Activated T-cell treated with anti-CD3 and anti-CD28 coated beads for 4 hours (primary cell): ENCODE measurements around the gene GNS.

Experiments used
- DNase-seq: peaks from one replicate; pipeline ENCODE4 v3.0.0-alpha.2; 2020

GNS gene

GRCh38 chr12:64735442-64735841 is 23.8 kb downstream of the GNS start:
- no peak for DNase-seq

GRCh38 chr12:64733857-64734256 is 25.3 kb downstream of the GNS start:
- no peak for DNase-seq

- DNase-seq, result no peak
These were observed 27.5 kb downstream of the GNS start for GRCh38 chr12:64731683-64732082.

- DNase-seq, result no peak
These were observed 28.6 kb downstream of the GNS start for GRCh38 chr12:64730588-64730969.

GRCh38 chr12:64729909-64730587 is 29.2 kb downstream of the GNS start:
- DNase-seq, result no peak

- no peak for DNase-seq
These were observed 34.9 kb downstream of the GNS start for GRCh38 chr12:64724201-64724745.

- no peak for DNase-seq
These were observed 35.6 kb downstream of the GNS start for GRCh38 chr12:64723630-64724029.

GRCh38 chr12:64722835-64723234 is 36.4 kb downstream of the GNS start:
- DNase-seq, result no peak

- DNase-seq, result no peak
These were observed 38.3 kb downstream of the GNS start for GRCh38 chr12:64720884-64721283.

GRCh38 chr12:64718649-64719048 is 40.6 kb downstream of the GNS start:
- DNase-seq, result no peak

GRCh38 chr12:64716839-64717455 is 42.3 kb downstream of the GNS start:
- no peak for DNase-seq

GRCh38 chr12:64716371-64716770 is 42.8 kb downstream of the GNS start:
- no peak for DNase-seq

- DNase-seq, result no peak
These were observed 44.6 kb downstream of the GNS start for GRCh38 chr12:64714551-64714968.

- DNase-seq, result no peak
These were observed 45.8 kb downstream of the GNS start for GRCh38 chr12:64713376-64713775.

- no peak for DNase-seq
These were observed 49.8 kb downstream of the GNS start for GRCh38 chr12:64709429-64709828.

- DNase-seq, result no peak
These were observed 51.3 kb downstream of the GNS start for GRCh38 chr12:64707926-64708325.

- no peak for DNase-seq
These were observed 51.8 kb downstream of the GNS start for GRCh38 chr12:64707362-64707761.

- no peak for DNase-seq
These were observed 52.3 kb downstream of the GNS start for GRCh38 chr12:64706857-64707256.

- no peak for DNase-seq
These were observed 52.9 kb downstream of the GNS start for GRCh38 chr12:64706306-64706705.

GRCh38 chr12:64701283-64701682 is 57.9 kb downstream of the GNS start:
- DNase-seq, result no peak

- no peak for DNase-seq
These were observed 58.7 kb downstream of the GNS start for GRCh38 chr12:64700532-64700931.

- DNase-seq, result no peak
These were observed 59.6 kb downstream of the GNS start for GRCh38 chr12:64699504-64700115.

- DNase-seq, result no peak
These were observed 63.0 kb downstream of the GNS start for GRCh38 chr12:64696080-64696741.

- no peak for DNase-seq
These were observed 63.7 kb downstream of the GNS start for GRCh38 chr12:64695550-64695949.
